NCI-H1048 (cell line): ENCODE data around the gene CDKN2A.

ENCODE experiments used
- DNase-seq: peaks from one replicate; lab custom pipeline; 2025; lab: John Stamatoyannopoulos, UW

Gene CDKN2A

GRCh38 chr9:21941337-21941995 is 52.7 kb downstream of the CDKN2A start:
- DNase-seq, result no peak

DNA sequence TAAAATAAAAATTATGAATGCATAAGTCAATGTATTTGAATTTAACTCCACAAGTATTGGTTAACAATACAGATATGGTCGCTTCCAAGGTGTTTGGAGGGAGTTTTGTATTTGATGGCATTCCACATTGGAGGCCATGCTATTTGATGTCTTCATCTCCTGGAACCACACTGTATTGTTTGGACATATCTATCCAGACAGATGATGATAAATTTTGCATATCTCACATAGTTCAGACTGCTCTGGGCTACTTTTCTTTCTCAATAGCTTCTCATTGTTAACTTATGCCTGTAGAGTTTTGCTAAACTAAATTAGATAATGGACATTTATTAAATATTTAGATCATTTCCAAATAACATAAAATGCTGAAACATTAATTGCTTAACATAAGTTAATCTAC is 58.0 kb downstream of the CDKN2A start:
- DNase-seq, result no peak

DNA sequence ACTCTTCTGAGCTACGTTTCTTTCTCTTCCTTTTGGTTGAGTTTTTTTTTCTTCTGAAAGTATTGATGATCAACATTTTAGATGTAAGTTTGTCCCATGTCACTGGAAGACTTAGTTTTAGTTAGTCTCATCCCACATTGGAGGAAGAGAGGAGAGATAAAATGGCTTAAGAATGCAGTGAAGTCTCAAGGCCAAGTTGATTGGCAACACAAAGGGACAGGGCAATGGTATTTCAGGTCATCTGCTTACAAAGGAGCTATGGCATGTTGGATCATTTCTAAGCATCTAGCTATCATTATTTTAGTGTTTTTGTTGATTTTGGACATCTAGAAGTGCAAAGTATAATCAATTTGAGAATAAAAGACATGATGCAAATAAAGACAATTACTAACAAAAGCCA is 58.6 kb downstream of the CDKN2A start:
- DNase-seq, result no peak

- DNase-seq, result no peak
These were observed 60.3 kb downstream of the CDKN2A start for GRCh38 chr9:21933865-21934264.

- no peak for DNase-seq
These were observed 60.9 kb downstream of the CDKN2A start for GRCh38 chr9:21933281-21933680.

- DNase-seq, result no peak
These were observed 62.8 kb downstream of the CDKN2A start for GRCh38 chr9:21931428-21931827.

GRCh38 chr9:21927752-21928151 is 66.4 kb downstream of the CDKN2A start:
- DNase-seq, result no peak

DNA sequence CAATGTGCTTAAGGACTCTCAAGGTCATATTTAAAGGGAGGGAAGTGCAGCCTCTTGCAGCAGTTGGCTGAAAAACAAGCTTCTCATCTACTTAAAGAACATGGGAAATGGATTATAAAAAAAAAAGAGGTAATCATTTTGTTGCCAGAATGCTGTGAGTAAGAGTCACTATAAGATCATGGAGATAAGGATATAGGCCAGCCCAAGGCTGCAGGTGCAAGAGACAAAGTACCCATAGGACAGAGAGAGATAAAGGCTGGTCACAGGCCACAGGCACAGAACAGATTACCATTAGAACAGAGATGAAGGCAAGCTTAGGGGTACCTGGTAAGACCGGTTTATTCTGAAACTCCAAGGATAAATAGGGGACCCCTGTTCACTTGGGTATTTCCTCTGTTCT is 70.5 kb downstream of the CDKN2A start:
- DNase-seq, result no peak

DNA sequence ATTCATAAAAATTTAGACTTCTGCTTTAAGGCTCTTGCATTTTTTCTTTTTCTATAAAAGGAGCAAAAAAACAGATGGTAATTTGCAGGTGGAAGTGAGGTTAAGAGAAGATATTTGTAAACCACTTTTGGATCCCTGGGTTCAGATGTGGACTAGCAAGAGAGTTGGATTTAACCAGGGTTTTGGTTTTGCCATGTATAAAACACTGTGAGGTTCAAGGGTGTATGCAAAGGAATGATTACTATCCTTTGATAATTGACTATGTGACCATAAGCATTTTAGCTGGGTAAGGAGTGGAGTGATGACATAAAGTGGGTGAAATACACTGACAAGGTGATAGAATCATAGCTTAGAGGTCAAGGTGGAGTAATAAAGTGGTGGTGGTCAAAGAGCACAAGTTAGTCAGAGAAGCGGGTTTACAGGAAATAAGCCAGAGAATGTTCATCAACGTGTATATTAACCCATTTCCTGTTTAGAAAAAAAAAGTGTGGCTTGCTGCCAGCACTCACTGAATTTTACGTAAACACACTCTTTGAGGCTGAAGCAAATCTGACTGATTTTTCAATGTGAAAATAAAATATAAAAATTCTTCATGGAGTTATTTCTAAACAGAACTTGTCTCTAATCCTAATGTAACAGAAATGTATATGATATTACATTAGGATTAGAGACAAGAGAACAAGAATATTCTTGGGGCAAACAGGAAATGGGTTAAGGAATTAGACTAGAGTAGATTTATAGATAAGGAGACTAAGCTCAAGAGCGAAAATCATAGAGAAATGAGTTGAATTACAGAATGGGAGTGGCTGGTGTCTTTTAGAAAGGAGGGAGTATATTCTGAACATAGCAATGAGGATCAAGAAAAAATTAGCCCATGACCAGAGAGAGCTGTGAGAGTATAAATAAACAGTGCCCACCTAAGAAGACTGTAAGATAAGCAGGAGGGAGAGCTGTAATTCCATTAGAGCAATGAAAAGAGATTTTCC is 74.5 kb downstream of the CDKN2A start:
- DNase-seq, result no peak
